ENCODE results near the gene PRRG3. TPM values are rescaled to one million over a fixed set of nuclear protein-coding genes. Genes with fewer than 3 reads are reported as not detected.
A peak's percentile ranks its signal among the peaks of the same experiment; 100 is the strongest.

The PRRG3 gene
- total RNA-seq, 1 donor from 2014 or later, result 2.0 TPM

GRCh38 chrX:151680805-151681204 is 14.5 kb upstream of the PRRG3 start:
- peaks cover 4% of the 10 kb centered on the region for H3K4me1 Mint-ChIP-seq (ENCODE audit: low read depth, unreplicated experiment)
- TF ChIP-seq CTCF (IDR thresholded peaks at IDR 0.05; ENCODE audit: partially characterized antibody, unreplicated experiment), result peak; percentile 86
- H3K9me3 Mint-ChIP-seq (ENCODE audit: unreplicated experiment), result no peaks in the 10 kb centered on the region
- peaks cover 3% of the 10 kb centered on the region for H3K27me3 Mint-ChIP-seq (ENCODE audit: unreplicated experiment)
- H3K27ac Mint-ChIP-seq (ENCODE audit: unreplicated experiment), result no peak overlapping the region
- H3K36me3 Mint-ChIP-seq (ENCODE audit: unreplicated experiment), result no peaks in the 10 kb centered on the region
- peak; percentile 76 for DNase-seq
- H3K4me3 Mint-ChIP-seq (ENCODE audit: unreplicated experiment), result no peak overlapping the region

GRCh38 chrX:151687635-151688034 is 7.6 kb upstream of the PRRG3 start:
- no peak overlapping the region for H3K27ac Mint-ChIP-seq (ENCODE audit: unreplicated experiment)
- no peaks in the 10 kb centered on the region for H3K4me1 Mint-ChIP-seq (ENCODE audit: low read depth, unreplicated experiment)
- H3K4me3 Mint-ChIP-seq (ENCODE audit: unreplicated experiment), result no peak overlapping the region
- no peak for DNase-seq
- H3K27me3 Mint-ChIP-seq (ENCODE audit: unreplicated experiment), result no peaks in the 10 kb centered on the region
- TF ChIP-seq CTCF (IDR thresholded peaks at IDR 0.05; ENCODE audit: partially characterized antibody, unreplicated experiment), result no peak
- no peaks in the 10 kb centered on the region for H3K9me3 Mint-ChIP-seq (ENCODE audit: unreplicated experiment)
- H3K36me3 Mint-ChIP-seq (ENCODE audit: unreplicated experiment), result no peaks in the 10 kb centered on the region

GRCh38 chrX:151688695-151689094 is 6.6 kb upstream of the PRRG3 start:
- H3K9me3 Mint-ChIP-seq (ENCODE audit: unreplicated experiment), result no peaks in the 10 kb centered on the region
- no peak for TF ChIP-seq CTCF (IDR thresholded peaks at IDR 0.05; ENCODE audit: partially characterized antibody, unreplicated experiment)
- DNase-seq, result no peak

GRCh38 chrX:151692825-151693224 is 2.4 kb upstream of the PRRG3 start:
- Mint-ChIP-seq H3K36me3 (ENCODE audit: unreplicated experiment) (no peaks in the 10 kb centered on the region), H3K4me3 (ENCODE audit: unreplicated experiment) (no peak overlapping the region), H3K9me3 (ENCODE audit: unreplicated experiment) (peaks cover 1% of the 10 kb centered on the region), H3K4me1 (ENCODE audit: low read depth, unreplicated experiment) (peaks cover 6% of the 10 kb centered on the region), H3K27ac (ENCODE audit: unreplicated experiment) (no peak overlapping the region), H3K27me3 (ENCODE audit: unreplicated experiment) (peaks cover 1% of the 10 kb centered on the region)
- DNase-seq, result no peak
- TF ChIP-seq CTCF (IDR thresholded peaks at IDR 0.05; ENCODE audit: partially characterized antibody, unreplicated experiment), result no peak

More at GRCh38 chrX:151688695-151689094, 6.6 kb upstream of the PRRG3 start:
- no peak overlapping the region for H3K4me3 Mint-ChIP-seq (ENCODE audit: unreplicated experiment)
- no peaks in the 10 kb centered on the region for H3K27me3 Mint-ChIP-seq (ENCODE audit: unreplicated experiment)
- H3K27ac Mint-ChIP-seq (ENCODE audit: unreplicated experiment), result no peak overlapping the region
- H3K4me1 Mint-ChIP-seq (ENCODE audit: low read depth, unreplicated experiment), result no peaks in the 10 kb centered on the region
- no peaks in the 10 kb centered on the region for H3K36me3 Mint-ChIP-seq (ENCODE audit: unreplicated experiment)

GRCh38 chrX:151694121-151694520 is 1.1 kb upstream of the PRRG3 start:
- Mint-ChIP-seq H3K27me3 (ENCODE audit: unreplicated experiment) (peaks cover 1% of the 10 kb centered on the region), H3K9me3 (ENCODE audit: unreplicated experiment) (peaks cover 1% of the 10 kb centered on the region), H3K27ac (ENCODE audit: unreplicated experiment) (no peak overlapping the region), H3K36me3 (ENCODE audit: unreplicated experiment) (no peaks in the 10 kb centered on the region), H3K4me1 (ENCODE audit: low read depth, unreplicated experiment) (peaks cover 6% of the 10 kb centered on the region), H3K4me3 (ENCODE audit: unreplicated experiment) (no peak overlapping the region)
- TF ChIP-seq CTCF (IDR thresholded peaks at IDR 0.05; ENCODE audit: partially characterized antibody, unreplicated experiment), result no peak
- DNase-seq, result no peak
